H1 (cell line): ENCODE measurements around the gene LIMA1. TPM values are rescaled to one million over a fixed set of nuclear protein-coding genes. Genes with fewer than 3 reads are reported as not detected.
"Not testable (repeated sequence)": the region's sequence is repeated elsewhere in the genome, so short reads cannot be mapped to it uniquely, and the experiment has no call there.

Experiments used
- CTCF ChIA-PET: fragments of 300-600 bp; sonication (Branson Sonifier 250); formaldehyde crosslinking; loops from one replicate; lab custom pipeline; 2021; ENCODE audit not compliant: partially characterized antibody; lab: Charles Lee
- POLR2A ChIA-PET: fragments of 300-600 bp; sonication (Branson Sonifier 250); formaldehyde crosslinking; loops from one replicate; lab custom pipeline; 2021; ENCODE audit warnings: inconsistent platforms; ENCODE audit not compliant: partially characterized antibody; lab: Charles Lee
- DNase-seq, 2 experiments: peaks; one replicate each; pipeline versions ENCODE4 v3.0.0 to v3.0.0-alpha.2; 2010 to 2022; ENCODE audit warnings: low spot score in 2 of 2, low read depth in 1 of 2, mixed read lengths in 1 of 2
- FAIRE-seq: peaks from 2 replicates; lab custom pipeline; 2011; peaks lifted over from hg19 to GRCh38; lab: Jason Lieb, UNC
- H2AFZ ChIP-seq: 2 replicates; pipeline ENCODE4 v1.8.1; 2012; ENCODE audit warnings: low read length, inconsistent platforms
- H2AK5ac ChIP-seq: 2 replicates; pipeline ENCODE4 v1.6.1; 2013; ENCODE audit warnings: low read depth, low read length
- H2BK120ac ChIP-seq: replicated peaks from 2 replicates; pipeline ENCODE3; 2013; ENCODE audit warnings: low read depth, low read length, inconsistent platforms
- H2BK12ac ChIP-seq: 2 replicates; pipeline ENCODE4 v1.6.1; 2013; ENCODE audit warnings: low read depth, low read length
- H2BK15ac ChIP-seq: 2 replicates; pipeline ENCODE4 v1.6.1; 2013; ENCODE audit warnings: low read length
- H2BK20ac ChIP-seq: 2 replicates; pipeline ENCODE4 v1.6.1; 2013; ENCODE audit warnings: low read length
- H2BK5ac ChIP-seq: 2 replicates; pipeline ENCODE4 v1.6.1; 2013; ENCODE audit warnings: low read depth, low read length
- H3K14ac ChIP-seq: 2 replicates; pipeline ENCODE4 v1.6.1; 2013; ENCODE audit warnings: inconsistent platforms; ENCODE audit not compliant: insufficient read length
- H3K18ac ChIP-seq: 2 replicates; pipeline ENCODE4 v1.6.1; 2013; ENCODE audit warnings: low read length; ENCODE audit errors: extremely low read depth
- H3K23ac ChIP-seq: 2 replicates; pipeline ENCODE4 v1.6.1; 2013; ENCODE audit warnings: inconsistent platforms; ENCODE audit not compliant: insufficient read length
- H3K23me2 ChIP-seq: 2 replicates; pipeline ENCODE4 v1.6.1; 2013; ENCODE audit warnings: low read depth, low read length
- H3K27ac ChIP-seq: 2 replicates; pipeline ENCODE4 v1.6.1; 2011; ENCODE audit warnings: low read depth, low read length, inconsistent platforms
- H3K27me3 ChIP-seq, 4 experiments: replicated peaks in 1 of 4; 1 replicate in 1 of 4; 2 replicates in 3 of 4; pipeline versions ENCODE4 v1.6.1 to v1.8.1; 2011 to 2013; ENCODE audit warnings: low read length in 3 of 4, mild to moderate bottlenecking in 3 of 4, inconsistent platforms in 2 of 4, mixed read lengths in 2 of 4, moderate library complexity in 1 of 4; ENCODE audit not compliant: control insufficient read depth in 3 of 4, insufficient read depth in 3 of 4; ENCODE audit errors: extremely low read depth in 1 of 4
- H3K36me3 ChIP-seq, 4 experiments: 2 replicates each; pipeline versions ENCODE4 v1.6.1 to v1.8.1; 2011 to 2013; ENCODE audit warnings: mild to moderate bottlenecking in 4 of 4, low read length in 3 of 4, moderate library complexity in 2 of 4, control low read depth in 1 of 4, inconsistent platforms in 1 of 4; ENCODE audit not compliant: insufficient read depth in 4 of 4, control insufficient read depth in 2 of 4
- H3K4ac ChIP-seq: replicated peaks from 2 replicates; pipeline ENCODE3; 2013; ENCODE audit warnings: low read length, low read depth, mixed read lengths, inconsistent platforms; ENCODE audit not compliant: insufficient read length
- H3K4me1 ChIP-seq, 4 experiments: replicated peaks in 1 of 4; 1 replicate in 1 of 4; 2 replicates in 3 of 4; pipeline versions ENCODE4 v1.6.1 to v1.8.1; 2011 to 2013; ENCODE audit warnings: low read length in 3 of 4, inconsistent platforms in 2 of 4, mixed read lengths in 1 of 4; ENCODE audit not compliant: insufficient read depth in 4 of 4, control insufficient read depth in 3 of 4
- H3K4me2 ChIP-seq, 2 experiments: 2 replicates each; pipeline versions ENCODE4 v1.6.1 to v1.8.1; 2011 to 2013; ENCODE audit warnings: low read depth in 2 of 2, low read length in 2 of 2, control low read depth in 1 of 2, inconsistent platforms in 1 of 2, mild to moderate bottlenecking in 1 of 2; ENCODE audit not compliant: insufficient read depth in 1 of 2
- H3K4me3 ChIP-seq, 4 experiments: fragments of 200-600, 300-600 bp in 1 of 4; sonication (generic), shearing (Covaris generic), sonication (Bioruptor Twin) in 1 of 4; 2 replicates each; pipeline versions ENCODE4 v1.5.1 to v1.8.1; 2011 to 2016; ENCODE audit warnings: low read length in 4 of 4, low read depth in 3 of 4, control low read depth in 2 of 4, inconsistent platforms in 2 of 4, mild to moderate bottlenecking in 2 of 4, mixed read lengths in 1 of 4, moderate library complexity in 1 of 4; ENCODE audit not compliant: insufficient read depth in 2 of 4; ENCODE audit errors: extremely low read depth in 1 of 4
- H3K56ac ChIP-seq: replicated peaks from 2 replicates; pipeline ENCODE3; 2013; ENCODE audit warnings: low read depth, mild to moderate bottlenecking, mixed read lengths, low read length, inconsistent platforms; ENCODE audit not compliant: insufficient read length
- H3K79me1 ChIP-seq: 2 replicates; pipeline ENCODE4 v1.6.1; 2013; ENCODE audit warnings: low read depth, low read length, control low read depth
- H3K79me2 ChIP-seq, 2 experiments: 2 replicates each; pipeline versions ENCODE4 v1.6.1 to v1.8.1; 2012 to 2013; ENCODE audit warnings: low read length in 2 of 2, mild to moderate bottlenecking in 2 of 2, inconsistent platforms in 1 of 2; ENCODE audit not compliant: insufficient read depth in 2 of 2, control insufficient read depth in 1 of 2
- H3K9ac ChIP-seq, 4 experiments: replicated peaks in 1 of 4; 1 replicate in 1 of 4; 2 replicates in 3 of 4; pipeline versions ENCODE4 v1.6.1 to v1.8.1; 2011 to 2013; ENCODE audit warnings: low read depth in 3 of 4, low read length in 3 of 4, control low read depth in 2 of 4, mild to moderate bottlenecking in 2 of 4, moderate library complexity in 2 of 4, inconsistent platforms in 1 of 4; ENCODE audit errors: extremely low read depth in 1 of 4
- H3K9me3 ChIP-seq, 2 experiments: 2 replicates each; pipeline versions ENCODE4 v1.6.1 to v1.8.1; 2012 to 2013; ENCODE audit warnings: mild to moderate bottlenecking in 2 of 2, moderate library complexity in 2 of 2, control low read depth in 1 of 2, inconsistent platforms in 1 of 2, low read depth in 1 of 2, low read length in 1 of 2, mixed read lengths in 1 of 2; ENCODE audit not compliant: insufficient read depth in 2 of 2
- H4K20me1 ChIP-seq, 2 experiments: replicated peaks in 1 of 2; 2 replicates each; pipeline versions ENCODE3 to v1.8.1; 2011 to 2013; ENCODE audit warnings: inconsistent platforms in 2 of 2, low read length in 2 of 2, mild to moderate bottlenecking in 1 of 2; ENCODE audit not compliant: insufficient read depth in 2 of 2, control insufficient read depth in 1 of 2
- H4K5ac ChIP-seq: 2 replicates; pipeline ENCODE4 v1.6.1; 2013; ENCODE audit warnings: low read length, low read depth, mixed read lengths, inconsistent platforms; ENCODE audit not compliant: insufficient read length
- H4K8ac ChIP-seq: 2 replicates; pipeline ENCODE4 v1.8.0; 2013; ENCODE audit warnings: mild to moderate bottlenecking, moderate library complexity, low read length, inconsistent platforms; ENCODE audit not compliant: insufficient read depth; ENCODE audit errors: extremely low read depth
- H4K91ac ChIP-seq: replicated peaks from 2 replicates; pipeline ENCODE3; 2013; ENCODE audit warnings: low read length, mixed read lengths, inconsistent platforms; ENCODE audit not compliant: insufficient read length
- WGBS, 2 experiments: shearing (Covaris generic) in 1 of 2; methylation state at CpG; one replicate each; pipeline versions ENCODE4 v1.1.6 to v1.1.7; 2013 to 2015; ENCODE audit warnings: low lambda C conversion rate in 2 of 2, mixed read lengths in 2 of 2, inconsistent platforms in 1 of 2, low coverage in 1 of 2, missing lambda C conversion rate in 1 of 2; ENCODE audit not compliant: insufficient replicate concordance in 2 of 2, insufficient coverage in 1 of 2, insufficient read length in 1 of 2; ENCODE audit errors: extremely low coverage in 1 of 2, missing lambda C conversion rate in 1 of 2; 5-methylcytosine and 5-hydroxymethylcytosine counted together
- polyA plus RNA-seq, 7 experiments: library from polyadenylated mRNA; depleted of rRNA in 3 of 7; stranded (reverse) in 5 of 7; unstranded in 2 of 7; fragments of >200 nt in 5 of 7; fragments of 200-250 nt in 2 of 7; gene quantifications; 1 replicate in 5 of 7; 2 replicates in 1 of 7; 4 replicates in 1 of 7; pipeline versions ENCODE4 v1.2.1 to v1.2.3, GENCODE V29; 2011 to 2013; ENCODE audit warnings: missing spikeins in 2 of 7, mixed read lengths in 2 of 7
- total RNA-seq: library from RNA; stranded (reverse); fragmentation: NEBNext Ultra II Directional; extraction: Animal tissue kit (Norgen Biotek cat#: 25700); gene quantifications from 2 replicates; pipeline ENCODE4 v1.2.1, GENCODE V29; 2021

The LIMA1 gene
- total and polyA plus RNA-seq, 2 of the 8 experiments (the other 6 are each of a cell fraction or from before 2014, with no cell fraction given): 12.7 to 47.6 TPM

DNA sequence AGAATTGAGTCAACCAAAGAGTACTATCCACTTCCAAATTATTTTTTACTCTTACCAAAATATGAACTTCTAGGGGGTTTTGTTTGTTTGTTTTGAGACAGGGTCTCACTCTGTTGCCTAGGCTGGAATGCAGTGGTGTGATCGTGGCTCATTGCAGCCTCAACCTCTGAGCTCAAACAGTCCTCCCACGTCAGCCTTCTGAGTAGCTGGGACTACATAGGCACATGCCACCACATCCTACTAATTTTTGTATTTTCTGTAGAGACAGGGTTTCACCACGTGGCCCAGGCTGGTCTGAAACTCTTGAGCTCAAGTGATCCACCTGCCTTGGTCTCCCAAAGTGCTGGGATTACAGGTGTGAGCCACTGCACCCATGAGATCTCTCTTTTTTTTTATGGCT, 7.4 kb upstream of the LIMA1 start:
- H3K56ac ChIP-seq, POLR2A ChIA-PET, H4K20me1 ChIP-seq, DNase-seq, H3K18ac ChIP-seq, H3K27me3 ChIP-seq, H2BK12ac ChIP-seq, H3K79me2 ChIP-seq, H3K4me2 ChIP-seq, FAIRE-seq, H3K4ac ChIP-seq, H3K4me1 ChIP-seq, H4K91ac ChIP-seq, H3K4me3 ChIP-seq, H3K23ac ChIP-seq, H4K8ac ChIP-seq, H4K5ac ChIP-seq, H2AFZ ChIP-seq, H2AK5ac ChIP-seq, H3K23me2 ChIP-seq, H3K9me3 ChIP-seq, H3K79me1 ChIP-seq, H2BK20ac ChIP-seq, H2BK5ac ChIP-seq, H3K14ac ChIP-seq, H3K9ac ChIP-seq, H3K27ac ChIP-seq, H2BK15ac ChIP-seq, H3K36me3 ChIP-seq, H2BK120ac ChIP-seq: not testable (repeated sequence)
- WGBS, 2 experiments: 73% methylated on average over 3 of the region's 3 CpGs; no CpG with 5 or more reads in 1 of the 2 experiments
- CTCF ChIA-PET: interaction anchor here (0.9 to 1.3 kb wide), 3 partner anchors 9 to 22 kb away, joined by 3 read pairs; no protein-coding TSS in a partner anchor
